Measurements from ENCODE around the gene EIF4E.
A peak's percentile ranks its signal among the peaks of the same experiment; 100 is the strongest.
"Not testable (repeated sequence)": the region's sequence is repeated elsewhere in the genome, so short reads cannot be mapped to it uniquely, and the experiment has no call there.

EIF4E gene

GRCh38 chr4:98879515-98879914 is 49.4 kb downstream of the EIF4E start:
- no peak for DNase-seq (ENCODE audit: low read depth)

GRCh38 chr4:98873059-98873458 is 55.9 kb downstream of the EIF4E start:
- no peak for DNase-seq (ENCODE audit: low read depth)

GRCh38 chr4:98872120-98872906 is 56.6 kb downstream of the EIF4E start:
- not testable (repeated sequence) for DNase-seq (ENCODE audit: low read depth)

GRCh38 chr4:98867648-98868047 is 61.3 kb downstream of the EIF4E start:
- no peak for DNase-seq (ENCODE audit: low read depth)

- no peak for DNase-seq (ENCODE audit: low read depth)
These were observed 63.9 kb downstream of the EIF4E start for GRCh38 chr4:98865059-98865458.

- peak; percentile 1 for DNase-seq (ENCODE audit: low read depth)
These were observed 64.4 kb downstream of the EIF4E start for GRCh38 chr4:98864560-98864959.

- no peak for DNase-seq (ENCODE audit: low read depth)
These were observed 66.6 kb downstream of the EIF4E start for GRCh38 chr4:98862371-98862770.

- no peak for DNase-seq (ENCODE audit: low read depth)
These were observed 67.6 kb downstream of the EIF4E start for GRCh38 chr4:98861100-98861884.

GRCh38 chr4:98851806-98852205 is 77.1 kb downstream of the EIF4E start:
- no peak for DNase-seq (ENCODE audit: low read depth)

- no peak for DNase-seq (ENCODE audit: low read depth)
These were observed 78.0 kb downstream of the EIF4E start for GRCh38 chr4:98850937-98851336.

GRCh38 chr4:98848448-98848847 is 80.5 kb downstream of the EIF4E start:
- no peak for DNase-seq (ENCODE audit: low read depth)

- DNase-seq (ENCODE audit: low read depth): no peak
These were observed 83.0 kb downstream of the EIF4E start for GRCh38 chr4:98845960-98846359.

- DNase-seq (ENCODE audit: low read depth): not testable (repeated sequence)
These were observed 86.0 kb downstream of the EIF4E start for GRCh38 chr4:98842917-98843316.

- DNase-seq (ENCODE audit: low read depth): no peak
These were observed 89.8 kb downstream of the EIF4E start for GRCh38 chr4:98838977-98839618.

- no peak for DNase-seq (ENCODE audit: low read depth)
These were observed 90.4 kb downstream of the EIF4E start for GRCh38 chr4:98838531-98838930.

GRCh38 chr4:98833384-98833783 is 95.5 kb downstream of the EIF4E start:
- no peak for DNase-seq (ENCODE audit: low read depth)

- not testable (repeated sequence) for DNase-seq (ENCODE audit: low read depth)
These were observed 97.9 kb downstream of the EIF4E start for GRCh38 chr4:98831036-98831435.

Data from stimulated activated CD4-positive, alpha-beta T cell treated with anti-CD3 and anti-CD28 coated beads, Interleukin-2, amount 100 ng/mL, for 4 hours (primary cell).